Endothelial cell of umbilical vein (primary cell): Measurements from ENCODE around the gene GPR176. TPM values are rescaled to one million over a fixed set of nuclear protein-coding genes. Genes with fewer than 3 reads are reported as not detected.

Experiments
- BruUV-seq: library from RNA; stranded (reverse); fragments of 400-500 nt; replicated peaks from 2 replicates; lab custom pipeline; 2021; lab: Mats Ljungman, UMichigan
- CTCF ChIA-PET: fragments of 300-600, 350-600 bp; sonication (Branson Sonifier 250); formaldehyde crosslinking; loops from one replicate; lab custom pipeline; 2021; ENCODE audit warnings: antibody characterized with exemption, inconsistent platforms; lab: Charles Lee
- POLR2A ChIA-PET: fragments of 300-600, 350-600 bp; sonication (Branson Sonifier 250); formaldehyde crosslinking; loops from one replicate; lab custom pipeline; 2021; ENCODE audit warnings: antibody characterized with exemption, inconsistent platforms; lab: Charles Lee
- DNase-seq: peaks from one replicate; pipeline ENCODE4 v3.0.0-alpha.2; 2011; ENCODE audit warnings: low read depth, low spot score
- FAIRE-seq: peaks from 2 replicates; lab custom pipeline; 2011; peaks lifted over from hg19 to GRCh38; lab: Jason Lieb, UNC
- H2AFZ ChIP-seq: 2 replicates; pipeline ENCODE4 v1.6.0; 2012; ENCODE audit warnings: low read depth, low read length, control low read depth, inconsistent platforms
- H3K27ac ChIP-seq: 2 replicates; pipeline ENCODE4 v1.5.1; 2011; ENCODE audit warnings: low read depth, mild to moderate bottlenecking, control low read depth, low read length, moderate library complexity; ENCODE audit not compliant: insufficient read depth
- H3K27me3 ChIP-seq, 2 experiments: 2 replicates each; pipeline versions ENCODE4 v1.6.0 to v1.6.1; 2011; ENCODE audit warnings: low read length in 2 of 2, mixed read lengths in 1 of 2; ENCODE audit not compliant: control insufficient read depth in 2 of 2, insufficient read depth in 2 of 2
- H3K36me3 ChIP-seq, 2 experiments: 2 replicates in 1 of 2; 3 replicates in 1 of 2; pipeline ENCODE4 v1.5.1; 2011; ENCODE audit warnings: low read length in 2 of 2, mild to moderate bottlenecking in 1 of 2, moderate library complexity in 1 of 2; ENCODE audit not compliant: control insufficient read depth in 2 of 2, insufficient read depth in 2 of 2; ENCODE audit errors: extremely low read depth in 1 of 2
- H3K4me1 ChIP-seq: 3 replicates; pipeline ENCODE4 v1.5.1; 2011; ENCODE audit warnings: mild to moderate bottlenecking, low read length; ENCODE audit not compliant: control insufficient read depth, insufficient read depth; ENCODE audit errors: extremely low read depth
- H3K4me2 ChIP-seq: 2 replicates; pipeline ENCODE4 v1.6.1; 2011; ENCODE audit warnings: low read length, control low read depth, mixed read lengths; ENCODE audit not compliant: insufficient read depth
- H3K4me3 ChIP-seq, 3 experiments: fragments of 200-600 bp in 1 of 3; sonication (generic), shearing (Covaris generic) in 1 of 3; replicated peaks in 1 of 3; 2 replicates each; pipeline ENCODE4 v1.5.1; 2011 to 2016; ENCODE audit warnings: control low read depth in 3 of 3, low read length in 3 of 3, mild to moderate bottlenecking in 2 of 3, inconsistent platforms in 1 of 3, low read depth in 1 of 3, moderate library complexity in 1 of 3; ENCODE audit not compliant: insufficient read depth in 1 of 3
- H3K79me2 ChIP-seq: 2 replicates; pipeline ENCODE4 v1.6.0; 2012; ENCODE audit warnings: low read length, inconsistent platforms; ENCODE audit not compliant: control insufficient read depth, insufficient read depth
- H3K9ac ChIP-seq: replicated peaks from 2 replicates; pipeline ENCODE3; 2011; ENCODE audit warnings: low read length, control low read depth; ENCODE audit not compliant: insufficient read depth; ENCODE audit errors: extremely low read depth
- H3K9me1 ChIP-seq: replicated peaks from 3 replicates; pipeline ENCODE4 v1.6.0; 2011; ENCODE audit warnings: mild to moderate bottlenecking, low read length; ENCODE audit not compliant: control insufficient read depth, insufficient read depth; ENCODE audit errors: extremely low read depth
- H3K9me3 ChIP-seq: replicated peaks from 2 replicates; pipeline ENCODE4 v1.5.1; 2012; ENCODE audit warnings: low read length, inconsistent platforms; ENCODE audit not compliant: control insufficient read depth, insufficient read depth
- H4K20me1 ChIP-seq: replicated peaks from 2 replicates; pipeline ENCODE3; 2011; ENCODE audit warnings: mild to moderate bottlenecking, low read length; ENCODE audit not compliant: control insufficient read depth, insufficient read depth; ENCODE audit errors: extremely low read depth
- FOS ChIP-seq: IDR thresholded peaks from 2 replicates; pipeline ENCODE4 v1.6.1; 2011; ENCODE audit warnings: mild to moderate bottlenecking, low read length, moderate library complexity, borderline replicate concordance; ENCODE audit not compliant: insufficient read depth
- GATA2 ChIP-seq: IDR thresholded peaks from 2 replicates; pipeline ENCODE4 v1.7.0; 2011; ENCODE audit warnings: low read depth, mild to moderate bottlenecking, moderate library complexity, mixed read lengths, low read length; ENCODE audit not compliant: insufficient read length, insufficient read depth
- JUN ChIP-seq: IDR thresholded peaks from 2 replicates; pipeline ENCODE4 v1.6.1; 2011; ENCODE audit warnings: borderline replicate concordance, low read depth; ENCODE audit not compliant: insufficient read length, insufficient read depth
- MAX ChIP-seq: IDR thresholded peaks from 2 replicates; pipeline ENCODE4 v1.6.1; 2011; ENCODE audit not compliant: insufficient read depth, insufficient read length
- POLR2AphosphoS5 ChIP-seq: IDR thresholded peaks from 2 replicates; pipeline ENCODE4 v1.6.1; 2012; ENCODE audit warnings: low read depth, mild to moderate bottlenecking, control low read depth, low read length, moderate library complexity; ENCODE audit not compliant: insufficient read depth
- dilution Hi-C: fragments of 300-500 bp; cut with MboI; formaldehyde crosslinking; loops from one replicate; pipeline ENCODE4 v1.15.0; 2019; ENCODE audit warnings: low sequenced_read_pairs; ENCODE audit not compliant: extremely low pct_ligation_motif_present
- intact Hi-C: fragments of 100-400 bp; cut with micrococcal nuclease; formaldehyde crosslinking; loops from one replicate; pipeline ENCODE4 v1.10.0; 2022
- polyA plus RNA-seq, 4 experiments: library from polyadenylated mRNA; depleted of rRNA in 3 of 4; stranded (reverse) in 3 of 4; unstranded in 1 of 4; fragments of >200 nt; gene quantifications; 2 replicates each; pipeline versions ENCODE4 v1.2.1 to v1.2.3, GENCODE V29; 2011 to 2012; ENCODE audit warnings: missing spikeins in 1 of 4
- total RNA-seq: library from RNA; stranded (reverse); gene quantifications from 2 replicates; pipeline ENCODE4 v1.2.3, GENCODE V29; 2021
- TF ChIP-seq, protein P1 (sequence below), 2 donors: IDR thresholded peaks; 1 replicate in 1 of 2; 2 replicates in 1 of 2; pipeline ENCODE4 v1.5.1; 2011; ENCODE audit warnings: low read length in 2 of 2, mild to moderate bottlenecking in 2 of 2, moderate library complexity in 2 of 2, control low read depth in 1 of 2, inconsistent platforms in 1 of 2, low read depth in 1 of 2; ENCODE audit not compliant: insufficient read depth in 1 of 2; ENCODE audit errors: extremely low read depth in 1 of 2

GPR176 gene
- total and polyA plus RNA-seq, 2 donors (not counting 3 experiments of a cell fraction or from before 2014, with no cell fraction given), result 35.3 to 68.7 TPM

- Histone ChIP-seq H2AFZ (no peak overlapping the region), H3K27me3 (no peaks in the 10 kb centered on the region), H3K9me3 (no peaks in the 10 kb centered on the region), H3K36me3 (peaks cover 12 to 18% of the 10 kb centered on the region in 2 experiments), H3K27ac (no peak overlapping the region), H3K4me2 (no peak overlapping the region), H3K9ac (no peak overlapping the region), H3K4me3 (no peak overlapping the region), H3K79me2 (peaks cover 8% of the 10 kb centered on the region), H3K9me1 (no peaks in the 10 kb centered on the region), H3K4me1 (peaks cover 7% of the 10 kb centered on the region), H4K20me1 (no peaks in the 10 kb centered on the region)
- ChIA-PET POLR2A (interaction anchor here (0.7 kb wide), 1 partner anchor 230 kb away, joined by 4 read pairs; no protein-coding TSS in a partner anchor), CTCF (interaction anchor here (0.6 to 2.8 kb wide), 3 partner anchors 38 to 306 kb away, joined by 3 to 8 read pairs (median 3); no protein-coding TSS in a partner anchor)
- TF ChIP-seq GATA2, result no peak
- TF ChIP-seq JUN, result no peak
- no peak for TF ChIP-seq FOS
- no peak for TF ChIP-seq POLR2AphosphoS5
- no peak for DNase-seq
- BruUV-seq, result no TSS peak
- dilution Hi-C loops (no loop called here), intact Hi-C loops (no loop called here)
- FAIRE-seq, result no peak
These were observed 48.9 kb upstream of the GPR176 start for GRCh38 chr15:39969002-39969394.

DNA sequence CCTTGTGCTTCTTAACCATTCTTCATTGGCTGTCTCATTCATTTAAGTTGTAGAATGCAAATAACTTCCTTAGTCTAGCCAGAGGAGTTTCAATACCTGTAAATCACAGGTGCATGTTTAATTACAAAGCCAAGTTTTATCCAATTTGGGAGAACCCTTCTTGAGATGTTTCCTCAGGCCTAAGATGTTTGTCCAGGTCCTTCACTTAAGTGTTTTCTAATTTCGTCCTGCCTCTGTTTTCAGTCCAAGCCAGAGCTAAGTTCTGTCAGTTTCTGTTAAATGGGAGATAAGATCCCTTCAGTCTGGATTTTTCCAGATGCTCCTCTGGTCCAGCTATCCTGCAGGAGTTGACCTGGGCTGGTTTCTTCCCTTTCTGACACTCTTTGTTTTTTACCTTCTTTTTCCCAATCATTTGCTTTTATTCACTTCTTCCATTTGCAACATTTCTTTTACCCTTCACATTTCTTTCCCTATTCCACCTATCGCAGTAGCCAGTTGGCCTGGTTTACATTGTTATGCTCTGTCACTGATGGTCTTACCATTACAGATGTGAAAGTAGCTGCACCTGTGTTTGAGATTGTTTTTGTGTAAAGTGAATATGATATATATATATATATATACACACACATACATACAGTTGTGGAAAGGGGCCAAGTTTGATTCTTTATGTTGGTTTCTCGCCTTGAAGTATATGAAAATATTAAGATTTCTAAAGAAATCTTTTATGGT is 48.4 kb upstream of the GPR176 start:
- intact Hi-C loops, result no loop called here
- no peak for FAIRE-seq
- dilution Hi-C loops, result no loop called here

More for the DNA sequence above, 48.4 kb upstream of the GPR176 start:
- no peaks in the 10 kb centered on the region for H3K9me3 ChIP-seq
- no peak overlapping the region for H3K9ac ChIP-seq
- POLR2A ChIA-PET, result no interaction called here
- H3K36me3 ChIP-seq, result peaks cover 12 to 17% of the 10 kb centered on the region in 2 experiments
- TF ChIP-seq MAX (no peak), FOS (no peak), JUN (no peak)
- TF ChIP-seq, protein P1, sequence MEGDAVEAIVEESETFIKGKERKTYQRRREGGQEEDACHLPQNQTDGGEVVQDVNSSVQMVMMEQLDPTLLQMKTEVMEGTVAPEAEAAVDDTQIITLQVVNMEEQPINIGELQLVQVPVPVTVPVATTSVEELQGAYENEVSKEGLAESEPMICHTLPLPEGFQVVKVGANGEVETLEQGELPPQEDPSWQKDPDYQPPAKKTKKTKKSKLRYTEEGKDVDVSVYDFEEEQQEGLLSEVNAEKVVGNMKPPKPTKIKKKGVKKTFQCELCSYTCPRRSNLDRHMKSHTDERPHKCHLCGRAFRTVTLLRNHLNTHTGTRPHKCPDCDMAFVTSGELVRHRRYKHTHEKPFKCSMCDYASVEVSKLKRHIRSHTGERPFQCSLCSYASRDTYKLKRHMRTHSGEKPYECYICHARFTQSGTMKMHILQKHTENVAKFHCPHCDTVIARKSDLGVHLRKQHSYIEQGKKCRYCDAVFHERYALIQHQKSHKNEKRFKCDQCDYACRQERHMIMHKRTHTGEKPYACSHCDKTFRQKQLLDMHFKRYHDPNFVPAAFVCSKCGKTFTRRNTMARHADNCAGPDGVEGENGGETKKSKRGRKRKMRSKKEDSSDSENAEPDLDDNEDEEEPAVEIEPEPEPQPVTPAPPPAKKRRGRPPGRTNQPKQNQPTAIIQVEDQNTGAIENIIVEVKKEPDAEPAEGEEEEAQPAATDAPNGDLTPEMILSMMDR (IDR thresholded peaks at IDR 0.05; ENCODE audit: extremely low read depth in 1 of 2, insufficient read depth in 1 of 2, low read depth in 1 of 2, low read length in 2 of 2), result no peak
- no peak overlapping the region for H2AFZ ChIP-seq
- peaks cover 7% of the 10 kb centered on the region for H3K4me1 ChIP-seq
- BruUV-seq, result no TSS peak
- H3K79me2 ChIP-seq, result peaks cover 8% of the 10 kb centered on the region
- no peak overlapping the region for H3K27ac ChIP-seq
- CTCF ChIA-PET, result interaction anchor here (0.6 to 1.0 kb wide), 2 partner anchors 38 to 307 kb away, joined by 3 read pairs; no protein-coding TSS in a partner anchor
- no peak for DNase-seq
- no peaks in the 10 kb centered on the region for H3K27me3 ChIP-seq
- no peak overlapping the region for H3K4me3 ChIP-seq
- H3K4me2 ChIP-seq, result no peak overlapping the region
- no peaks in the 10 kb centered on the region for H3K9me1 ChIP-seq
- H4K20me1 ChIP-seq, result no peaks in the 10 kb centered on the region
